ENCODE measurements around the gene EMILIN1.

Gene EMILIN1

GRCh38 chr2:27123302-27124150 is 45.1 kb downstream of the EMILIN1 start, which contains the start of gene ABHD1:
Gene ABHD1 (plus strand): TSS chr2:27123815. CDS start chr2:27123949, 134 bp downstream.
- peak; percentile 45 for DNase-seq (ENCODE audit: low read depth)

DNA sequence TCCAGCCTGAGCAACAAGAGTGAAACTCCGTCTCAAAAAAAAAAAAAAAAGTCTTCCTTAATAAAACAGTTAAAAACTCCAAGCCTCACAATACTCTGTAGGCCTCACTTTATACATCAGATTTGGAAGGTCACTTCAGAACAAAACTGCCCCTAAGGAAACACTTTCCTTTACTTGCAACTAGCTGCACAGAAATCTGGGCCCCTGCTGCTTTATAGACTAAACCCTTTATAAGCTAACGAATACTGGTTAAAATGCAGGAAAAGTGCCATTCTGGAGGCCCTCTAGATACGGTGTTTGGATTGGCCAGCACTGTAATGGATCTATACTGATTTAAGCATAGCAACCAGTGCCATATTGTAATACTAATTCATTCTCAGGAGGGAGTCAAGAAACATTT is 46.7 kb downstream of the EMILIN1 start:
- DNase-seq (ENCODE audit: low read depth), result no peak

GRCh38 chr2:27126252-27126710 is 47.9 kb downstream of the EMILIN1 start:
- no peak for DNase-seq (ENCODE audit: low read depth)

- no peak for DNase-seq (ENCODE audit: low read depth)
Measured at GRCh38 chr2:27127883-27128667, 49.7 kb downstream of the EMILIN1 start.

- DNase-seq (ENCODE audit: low read depth), result no peak
Measured at GRCh38 chr2:27128668-27129571, 50.5 kb downstream of the EMILIN1 start.

- DNase-seq (ENCODE audit: low read depth), result no peak
Measured at GRCh38 chr2:27130396-27130795, 52.0 kb downstream of the EMILIN1 start.

DNA sequence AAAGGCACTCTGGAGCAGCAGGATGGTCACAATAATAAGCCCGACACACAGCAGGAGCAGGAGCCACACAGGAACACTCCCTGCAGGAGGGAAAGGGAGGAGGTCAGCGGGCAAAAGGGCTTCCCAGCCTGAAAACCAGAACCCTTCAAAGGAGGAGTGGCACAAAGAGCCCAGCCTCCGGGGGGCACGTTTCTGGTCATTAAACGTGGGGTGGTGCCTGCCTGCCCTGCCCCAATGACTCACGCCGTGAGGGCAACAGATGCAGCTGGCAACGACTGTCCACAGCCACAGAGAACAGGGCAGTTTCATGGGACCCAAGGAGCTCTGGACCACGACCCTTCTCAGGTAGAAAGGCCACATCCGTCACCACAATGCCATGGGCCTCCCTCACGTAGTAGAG is 53.0 kb downstream of the EMILIN1 start:
- DNase-seq (ENCODE audit: low read depth), result no peak

GRCh38 chr2:27133195-27133875 is 54.9 kb downstream of the EMILIN1 start:
- DNase-seq (ENCODE audit: low read depth), result peak; percentile 21

DNA sequence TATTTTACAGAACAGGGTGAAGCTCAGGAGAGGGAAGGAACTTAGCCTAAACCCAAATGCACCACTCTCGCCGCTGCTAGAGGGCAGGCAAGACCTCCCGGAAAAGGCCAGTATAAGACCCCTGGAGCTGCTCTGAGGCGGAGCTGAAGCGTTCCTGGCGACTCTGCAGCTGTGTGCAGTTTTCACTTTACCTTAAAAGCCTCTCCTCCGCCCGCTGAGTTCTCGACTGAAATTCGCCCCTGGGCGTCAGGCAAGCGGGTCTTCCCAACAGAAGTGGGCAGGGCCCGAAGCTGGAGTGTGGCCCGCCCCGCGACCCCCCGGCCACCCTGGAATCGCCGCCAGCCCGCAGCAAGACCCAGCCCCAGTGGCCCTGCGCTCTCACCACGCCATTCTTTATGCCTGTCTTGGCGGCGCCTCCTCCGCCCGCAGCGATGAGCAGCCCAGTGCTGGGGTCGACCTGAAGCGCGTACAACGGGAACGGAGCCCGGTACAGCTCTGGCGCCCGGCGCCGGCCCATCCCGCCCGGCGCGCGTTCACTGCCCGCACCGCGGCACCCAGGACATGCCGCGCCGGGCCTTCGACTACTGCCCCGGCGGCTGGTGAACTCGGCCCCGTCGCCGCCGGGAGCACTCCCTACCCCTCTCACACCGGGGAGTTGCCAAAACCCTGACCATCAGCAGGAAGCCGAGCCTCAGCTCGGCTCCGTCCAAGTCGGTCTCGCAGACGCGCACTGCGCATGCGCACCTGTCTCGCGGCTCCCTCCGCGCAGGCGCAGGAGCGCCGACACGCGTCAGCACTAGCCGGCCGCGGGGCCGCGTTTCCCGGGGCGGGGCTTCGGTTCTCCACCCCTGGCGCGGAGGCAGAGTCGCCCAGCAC is 55.7 kb downstream of the EMILIN1 start, which contains the start of gene PREB:
Gene PREB (minus strand): TSS at position 732 of the 876 bp plus-strand sequence. CDS start 215 bp downstream, at position 517.
- DNase-seq (ENCODE audit: low read depth), result peak; percentile 100

DNA sequence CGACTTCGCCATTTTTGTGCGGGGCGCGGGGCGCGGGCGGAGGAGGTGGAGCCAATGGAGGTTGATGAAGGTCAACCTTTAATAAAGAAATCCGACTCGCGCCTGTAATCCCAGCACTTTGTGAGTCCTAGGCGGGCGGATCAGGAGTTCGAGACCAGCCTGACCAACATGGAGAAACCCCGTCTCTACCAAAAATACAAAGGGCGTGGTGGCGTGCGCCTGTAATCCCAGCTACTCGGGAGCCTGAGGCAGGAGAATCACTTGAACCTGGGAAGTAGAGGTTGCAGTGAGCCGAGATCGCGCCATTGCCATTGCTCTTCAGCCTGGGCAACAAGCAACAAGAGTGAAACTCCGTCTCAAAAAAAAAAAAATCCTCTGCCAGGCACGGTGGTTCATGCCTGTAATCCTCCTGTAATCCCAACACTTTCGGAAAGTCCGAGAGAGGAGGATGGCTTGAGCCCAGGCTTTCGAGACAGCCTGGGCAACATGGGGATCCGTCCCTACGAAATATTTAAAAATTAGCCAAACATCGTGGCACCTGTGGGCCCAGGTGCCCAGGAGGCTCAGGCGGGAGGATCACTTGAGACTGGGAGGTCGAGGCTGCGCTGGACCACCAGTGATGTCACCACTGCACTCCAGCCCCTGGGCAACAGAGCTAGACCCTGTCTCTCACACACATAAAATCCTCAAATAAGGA is 56.5 kb downstream of the EMILIN1 start:
- no peak for DNase-seq (ENCODE audit: low read depth)

DNA sequence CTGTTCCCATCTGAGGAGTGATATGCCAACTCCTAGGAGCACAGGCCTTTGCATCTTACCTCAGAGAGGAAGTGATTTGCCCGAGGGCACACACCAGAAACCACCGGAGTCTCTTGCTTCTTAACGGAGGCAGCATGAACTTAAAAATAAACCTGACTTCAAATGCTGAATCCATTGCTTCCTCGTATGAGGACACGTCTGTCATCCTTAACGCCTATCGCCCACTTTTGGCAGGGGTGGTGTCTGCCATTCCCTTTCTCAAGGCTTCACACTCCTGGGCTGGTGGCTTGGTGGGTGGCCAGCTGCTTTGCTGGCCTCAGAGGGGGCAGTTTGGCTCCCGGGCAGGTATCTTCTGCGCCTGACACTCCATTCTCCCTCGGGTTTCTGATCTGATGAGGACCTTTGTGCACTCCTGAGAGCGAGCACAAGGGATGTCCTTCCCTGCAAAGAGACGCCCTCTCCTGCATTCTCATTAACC is 57.1 kb downstream of the EMILIN1 start:
- DNase-seq (ENCODE audit: low read depth), result no peak

Data from activated T-cell treated with anti-CD3 and anti-CD28 coated beads for 48 hours (primary cell).